ENCODE measurements around the gene OR6J1. TPM values are rescaled to one million over a fixed set of nuclear protein-coding genes. Genes with fewer than 3 reads are reported as not detected.

OR6J1 gene
- total RNA-seq, 1 donor from 2014 or later, result not detected

Other genes starting within 250 kb of the OR6J1 start
- 133 TPM for gene DAD1, start 55.1 kb downstream of the OR6J1 start, total RNA-seq
- gene ABHD4, start 46.1 kb downstream of the OR6J1 start, total RNA-seq, result 20.0 TPM
- 71.3 TPM for gene OXA1L, start 122.3 kb upstream of the OR6J1 start, total RNA-seq
- 6.1 TPM for gene SLC7A7, start 171.1 kb upstream of the OR6J1 start, total RNA-seq
- gene MRPL52, start 185.5 kb upstream of the OR6J1 start, total RNA-seq, result 48.9 TPM
- 10.9 TPM for gene MMP14, start 192.2 kb upstream of the OR6J1 start, total RNA-seq
- gene LRP10, start 227.4 kb upstream of the OR6J1 start, total RNA-seq, result 34.3 TPM
- gene REM2, start 238.9 kb upstream of the OR6J1 start, total RNA-seq, result 0.13 TPM